IPS-18a (cell line): ENCODE measurements around the gene DYNC1LI2.

Experiments
- H3K27ac ChIP-seq: one replicate; pipeline ENCODE4 v1.5.1; 2013; ENCODE audit warnings: low read length
- H3K27me3 ChIP-seq: one replicate; pipeline ENCODE4 v1.6.1; 2013; ENCODE audit warnings: mild to moderate bottlenecking, low read length; ENCODE audit not compliant: control insufficient read depth, insufficient read depth
- H3K36me3 ChIP-seq: one replicate; pipeline ENCODE4 v1.6.1; 2013; ENCODE audit warnings: low read depth, low read length; ENCODE audit not compliant: control insufficient read depth
- H3K4me1 ChIP-seq: one replicate; pipeline ENCODE4 v1.6.1; 2013; ENCODE audit warnings: low read depth, low read length; ENCODE audit not compliant: control insufficient read depth
- H3K4me3 ChIP-seq: one replicate; pipeline ENCODE4 v1.5.1; 2013; ENCODE audit warnings: low read length
- H3K9ac ChIP-seq: one replicate; pipeline ENCODE4 v1.6.1; 2013; ENCODE audit warnings: mild to moderate bottlenecking, low read length, moderate library complexity
- H3K9me3 ChIP-seq: one replicate; pipeline ENCODE4 v1.6.1; 2013; ENCODE audit warnings: low read depth, low read length; ENCODE audit not compliant: control insufficient read depth

The DYNC1LI2 gene

DNA sequence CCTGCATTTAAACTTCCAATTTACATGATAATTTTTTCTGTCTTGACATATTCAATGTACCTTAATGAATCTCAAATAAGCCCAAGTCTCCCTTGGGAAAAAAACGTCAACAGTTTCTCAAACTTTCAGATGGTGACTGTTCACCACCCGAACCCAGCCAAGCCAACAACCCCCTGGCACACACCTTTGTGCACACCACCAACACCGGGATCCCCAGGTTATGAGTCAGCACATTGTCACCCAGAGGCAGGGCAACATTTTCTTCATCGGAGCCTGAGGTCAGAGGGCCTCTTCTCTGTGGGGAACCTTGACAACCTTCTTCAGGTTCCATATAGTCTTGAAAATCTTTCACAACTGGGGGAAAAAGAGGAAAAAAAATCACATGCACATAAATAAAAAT is 15.5 kb downstream of the DYNC1LI2 start:
- H3K27me3 ChIP-seq: no peaks in the 10 kb centered on the region
- H3K9me3 ChIP-seq: no peaks in the 10 kb centered on the region
- no peak overlapping the region for H3K27ac ChIP-seq
- H3K36me3 ChIP-seq: peaks cover 87% of the 10 kb centered on the region
- H3K4me1 ChIP-seq: peaks cover 3% of the 10 kb centered on the region
- H3K4me3 ChIP-seq: no peak overlapping the region
- H3K9ac ChIP-seq: no peak overlapping the region

DNA sequence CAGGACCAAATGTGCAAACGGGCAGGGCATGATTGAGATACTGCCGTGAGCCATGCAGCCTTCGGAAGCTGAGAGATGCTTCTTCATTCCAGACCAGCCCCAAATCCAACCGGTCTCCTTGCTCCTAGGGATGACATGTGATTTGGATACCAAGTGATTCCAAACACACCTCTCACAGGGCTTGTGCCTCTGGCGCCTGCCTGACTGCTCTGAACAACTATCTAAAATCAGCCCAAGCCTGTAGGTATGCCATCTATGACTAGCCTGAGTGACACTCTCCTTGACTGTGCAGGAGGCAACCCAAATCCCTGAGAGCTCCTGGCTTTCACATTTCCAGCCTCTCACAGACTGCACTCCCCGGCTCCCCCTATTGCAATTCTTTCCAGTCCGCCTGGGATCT is 20.3 kb downstream of the DYNC1LI2 start:
- Histone ChIP-seq H3K27ac (no peak overlapping the region), H3K4me1 (no peaks in the 10 kb centered on the region), H3K36me3 (peaks cover 81% of the 10 kb centered on the region), H3K4me3 (no peak overlapping the region), H3K9me3 (no peaks in the 10 kb centered on the region), H3K9ac (no peak overlapping the region), H3K27me3 (no peaks in the 10 kb centered on the region)

DNA sequence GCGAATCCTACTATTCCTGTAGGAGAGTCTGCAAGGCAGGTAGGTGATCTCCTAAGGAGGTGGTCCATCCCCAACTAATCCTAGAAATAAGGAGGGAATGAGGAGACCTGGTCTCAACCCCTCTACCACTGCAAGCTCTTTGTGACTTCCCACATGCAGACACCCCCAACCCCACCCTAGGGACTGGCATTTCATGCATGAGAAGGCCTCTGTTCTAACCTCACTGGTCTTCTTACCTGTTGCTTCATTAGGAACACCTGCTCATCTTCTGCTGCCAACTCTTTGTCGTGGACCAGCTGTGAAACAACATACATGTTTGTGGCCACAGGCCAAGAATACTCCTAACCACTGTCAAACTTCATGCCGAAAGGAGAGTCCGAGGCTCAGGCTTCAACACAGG is 22.6 kb downstream of the DYNC1LI2 start:
- Histone ChIP-seq H3K36me3 (peaks cover 83% of the 10 kb centered on the region), H3K9ac (no peak overlapping the region), H3K27me3 (no peaks in the 10 kb centered on the region), H3K9me3 (no peaks in the 10 kb centered on the region), H3K4me1 (no peaks in the 10 kb centered on the region), H3K4me3 (no peak overlapping the region), H3K27ac (no peak overlapping the region)

DNA sequence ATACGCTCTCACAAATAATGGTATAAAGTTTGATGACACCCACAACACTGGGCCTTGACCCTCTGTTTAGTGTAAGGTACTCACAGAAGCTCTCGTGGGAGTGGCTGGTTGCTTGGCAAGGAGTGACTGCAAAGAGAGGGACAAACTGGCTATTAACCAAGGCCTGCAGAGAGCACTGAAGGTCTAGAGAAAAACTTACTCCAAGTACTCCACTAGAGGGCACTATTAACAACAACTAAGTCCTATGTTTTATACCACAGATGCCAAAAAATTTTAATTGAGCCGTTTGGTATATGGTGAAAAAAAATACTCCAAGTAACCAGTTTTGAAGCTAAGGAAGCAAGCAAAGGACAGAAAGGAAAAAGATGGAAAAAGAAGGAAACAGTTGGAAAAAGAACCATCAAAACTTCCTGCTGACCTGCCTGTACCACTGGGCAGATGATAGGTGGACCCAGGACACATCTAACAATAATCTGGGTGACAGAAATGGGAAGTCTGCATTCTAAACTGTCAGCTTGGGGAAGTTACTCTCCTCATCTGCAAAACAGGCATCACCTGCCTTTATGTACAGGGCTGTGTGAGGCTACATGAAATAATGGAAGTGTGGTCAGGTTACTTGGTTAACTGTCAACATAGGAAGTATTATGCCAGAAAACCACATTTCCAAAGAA is 23.2 kb downstream of the DYNC1LI2 start:
- no peaks in the 10 kb centered on the region for H3K9me3 ChIP-seq
- H3K9ac ChIP-seq: no peak overlapping the region
- no peaks in the 10 kb centered on the region for H3K4me1 ChIP-seq
- H3K27ac ChIP-seq: no peak overlapping the region
- H3K4me3 ChIP-seq: no peak overlapping the region
- no peaks in the 10 kb centered on the region for H3K27me3 ChIP-seq
- peaks cover 83% of the 10 kb centered on the region for H3K36me3 ChIP-seq

DNA sequence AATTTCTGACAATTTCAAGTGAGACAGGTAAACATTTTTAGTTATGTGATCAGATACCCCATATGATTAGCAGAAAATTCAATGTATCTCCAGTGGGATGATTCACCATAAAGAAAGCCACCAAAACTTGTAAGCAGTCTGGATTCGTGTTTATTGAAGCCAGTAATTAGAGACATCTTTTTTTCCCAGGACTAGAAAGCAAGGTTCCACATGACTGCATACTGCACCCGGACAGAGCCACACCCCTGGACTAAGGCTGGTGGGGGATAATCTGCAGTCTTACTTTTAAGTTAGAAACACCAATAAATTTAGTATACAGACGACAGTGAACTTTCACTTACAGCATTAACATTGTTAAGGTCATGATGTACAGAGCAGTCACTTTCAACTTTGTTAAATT is 30.6 kb downstream of the DYNC1LI2 start:
- Histone ChIP-seq H3K9ac (no peak overlapping the region), H3K4me1 (no peaks in the 10 kb centered on the region), H3K27me3 (no peaks in the 10 kb centered on the region), H3K36me3 (peaks cover 54% of the 10 kb centered on the region), H3K4me3 (no peak overlapping the region), H3K27ac (no peak overlapping the region), H3K9me3 (no peaks in the 10 kb centered on the region)

DNA sequence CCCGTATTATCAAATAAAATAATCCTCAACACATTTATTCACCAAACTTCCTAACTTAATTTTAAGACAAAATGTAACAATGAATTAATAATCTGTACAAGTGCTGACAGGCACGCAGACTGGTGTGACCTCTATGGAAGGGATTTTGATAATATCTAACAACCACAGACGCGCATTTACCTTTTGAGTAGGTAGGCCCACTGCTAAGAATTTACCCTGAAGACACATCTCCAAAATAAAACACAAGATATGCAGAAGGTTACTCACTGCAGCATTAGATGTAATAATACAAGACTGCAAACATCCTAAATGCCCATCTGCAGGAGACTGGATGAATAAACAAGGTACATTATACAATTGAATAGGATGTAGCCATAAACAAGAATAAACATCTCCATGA is 32.2 kb downstream of the DYNC1LI2 start:
- H3K36me3 ChIP-seq: peaks cover 39% of the 10 kb centered on the region
- no peaks in the 10 kb centered on the region for H3K4me1 ChIP-seq
- H3K9me3 ChIP-seq: no peaks in the 10 kb centered on the region
- no peak overlapping the region for H3K27ac ChIP-seq
- no peaks in the 10 kb centered on the region for H3K27me3 ChIP-seq
- H3K9ac ChIP-seq: no peak overlapping the region
- no peak overlapping the region for H3K4me3 ChIP-seq

DNA sequence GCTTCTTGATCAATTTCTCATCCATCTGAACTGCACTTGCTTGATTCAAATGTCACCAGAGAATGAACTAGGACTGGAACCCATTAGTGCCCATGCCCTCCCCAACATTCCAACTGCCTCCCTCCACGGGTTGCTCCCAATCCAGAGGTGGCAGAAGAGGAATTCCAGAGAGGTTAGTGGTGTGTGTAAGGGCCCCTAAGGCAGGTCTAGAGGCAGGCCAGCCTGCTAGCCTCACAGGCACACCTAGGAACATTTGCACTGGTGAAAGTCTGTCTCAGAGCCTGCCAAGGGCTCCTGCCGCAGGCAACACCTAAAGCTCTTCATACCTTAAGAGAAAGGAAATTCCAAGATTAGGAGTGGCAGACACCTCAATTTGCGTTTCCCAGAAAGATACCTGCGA is 33.6 kb downstream of the DYNC1LI2 start:
- Histone ChIP-seq H3K4me3 (no peak overlapping the region), H3K27ac (no peak overlapping the region), H3K4me1 (no peaks in the 10 kb centered on the region), H3K9me3 (no peaks in the 10 kb centered on the region), H3K27me3 (no peaks in the 10 kb centered on the region), H3K9ac (no peak overlapping the region), H3K36me3 (peaks cover 24% of the 10 kb centered on the region)

DNA sequence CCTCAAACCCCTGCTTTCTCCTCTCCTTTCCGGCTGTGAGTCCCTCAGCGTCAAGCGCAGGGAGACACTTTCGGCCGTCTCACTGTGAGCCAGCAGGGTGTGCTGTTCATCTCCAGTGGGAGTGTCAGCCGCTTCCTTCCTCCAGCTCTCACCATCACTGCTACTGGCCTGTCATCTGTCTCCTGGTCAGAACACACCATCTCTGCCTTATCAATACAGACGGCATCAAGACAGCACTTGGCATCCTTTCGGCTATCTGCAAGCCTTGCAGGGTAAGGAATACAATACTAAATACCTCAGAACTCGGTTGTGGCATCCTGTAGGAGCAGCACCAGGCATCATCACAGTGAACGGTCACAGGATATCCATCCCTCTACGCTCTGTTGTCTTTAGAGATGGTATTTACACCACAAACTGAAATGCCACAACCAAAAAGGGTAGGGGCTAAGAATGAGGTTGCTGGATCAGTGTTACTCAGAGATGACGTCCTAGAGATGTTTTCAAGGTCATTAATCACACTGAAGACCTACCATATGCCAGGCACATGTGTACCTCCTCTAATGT is 34.2 kb downstream of the DYNC1LI2 start:
- Histone ChIP-seq H3K9me3 (no peaks in the 10 kb centered on the region), H3K27me3 (no peaks in the 10 kb centered on the region), H3K4me1 (no peaks in the 10 kb centered on the region), H3K4me3 (no peak overlapping the region), H3K27ac (no peak overlapping the region), H3K36me3 (peaks cover 19% of the 10 kb centered on the region), H3K9ac (no peak overlapping the region)

DNA sequence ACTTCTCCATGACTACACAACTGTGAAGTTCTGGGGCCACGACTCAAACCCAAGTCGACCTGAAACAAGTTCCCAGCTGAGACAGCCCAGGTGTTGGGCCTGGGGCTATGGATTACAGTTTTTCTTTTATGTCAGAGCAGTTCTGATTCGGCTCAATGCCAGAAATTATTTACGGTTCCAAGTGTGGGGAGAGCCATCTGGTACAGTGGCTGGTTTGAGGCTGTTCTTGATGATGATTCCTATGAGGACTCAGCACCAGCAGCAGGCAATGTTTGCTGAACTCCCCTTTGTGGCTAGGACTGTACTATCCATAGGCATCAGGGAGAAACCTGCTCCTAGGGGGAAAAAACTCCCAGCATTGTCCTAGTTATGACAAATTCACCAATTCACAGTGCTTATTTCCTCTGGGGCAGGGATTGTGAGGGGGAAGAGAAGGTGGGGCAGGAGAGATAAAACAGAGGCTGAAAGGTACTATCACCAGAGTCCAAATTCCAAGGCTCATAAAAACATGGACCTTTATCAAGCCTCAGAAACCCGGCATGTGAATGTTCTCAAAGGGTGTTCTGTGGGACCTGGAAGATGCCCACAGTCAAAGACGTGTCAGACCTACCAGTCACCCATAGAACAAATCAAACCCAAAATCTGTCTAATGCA is 36.6 kb downstream of the DYNC1LI2 start:
- no peaks in the 10 kb centered on the region for H3K4me1 ChIP-seq
- H3K9ac ChIP-seq: no peak overlapping the region
- no peak overlapping the region for H3K4me3 ChIP-seq
- peaks cover 3% of the 10 kb centered on the region for H3K36me3 ChIP-seq
- H3K9me3 ChIP-seq: no peaks in the 10 kb centered on the region
- H3K27me3 ChIP-seq: no peaks in the 10 kb centered on the region
- no peak overlapping the region for H3K27ac ChIP-seq

DNA sequence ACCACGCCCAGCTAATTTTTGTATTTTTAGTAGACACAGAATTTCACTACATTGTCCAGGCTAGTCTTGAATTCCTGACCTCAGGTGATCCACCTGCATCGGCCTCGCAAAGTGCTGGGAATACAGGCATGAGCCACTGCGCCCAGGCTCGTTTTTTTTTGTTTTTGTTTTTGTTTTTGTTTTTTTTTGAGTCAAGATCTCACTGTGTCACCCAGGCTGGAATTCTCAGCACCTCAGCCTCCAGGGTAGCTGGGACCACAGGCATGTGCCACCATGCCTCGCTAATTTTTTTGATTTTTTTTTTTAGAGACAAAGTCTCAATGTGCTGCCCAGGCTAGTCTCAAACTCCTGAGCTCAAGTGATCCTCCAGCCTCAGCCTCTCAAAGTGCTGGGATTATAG is 37.3 kb downstream of the DYNC1LI2 start:
- Histone ChIP-seq H3K9ac (no peak overlapping the region), H3K27me3 (no peaks in the 10 kb centered on the region), H3K36me3 (no peaks in the 10 kb centered on the region), H3K4me3 (no peak overlapping the region), H3K4me1 (no peaks in the 10 kb centered on the region), H3K9me3 (no peaks in the 10 kb centered on the region), H3K27ac (no peak overlapping the region)

DNA sequence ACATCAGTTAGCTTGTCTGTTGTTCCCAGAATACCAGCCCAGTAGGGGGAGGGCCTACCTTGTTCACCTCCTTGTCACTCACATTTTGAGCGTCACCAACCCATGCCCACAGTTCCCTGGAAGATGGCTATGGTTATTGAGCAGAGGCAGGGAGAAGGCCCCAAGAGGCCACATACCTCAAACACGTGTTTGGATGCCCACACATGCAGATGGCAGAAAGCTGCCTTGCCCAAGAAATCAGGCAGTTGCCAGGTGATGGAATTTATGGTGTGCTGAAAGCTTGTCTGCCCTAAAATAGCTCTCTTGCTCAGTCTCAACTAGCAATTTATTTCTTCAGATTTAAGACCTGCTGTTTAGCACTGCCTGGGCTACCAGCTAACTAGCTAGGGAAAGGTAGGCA is 38.3 kb downstream of the DYNC1LI2 start:
- H3K4me3 ChIP-seq: no peak overlapping the region
- no peak overlapping the region for H3K27ac ChIP-seq
- no peaks in the 10 kb centered on the region for H3K9me3 ChIP-seq
- H3K36me3 ChIP-seq: no peaks in the 10 kb centered on the region
- no peak overlapping the region for H3K9ac ChIP-seq
- H3K27me3 ChIP-seq: no peaks in the 10 kb centered on the region
- no peaks in the 10 kb centered on the region for H3K4me1 ChIP-seq

DNA sequence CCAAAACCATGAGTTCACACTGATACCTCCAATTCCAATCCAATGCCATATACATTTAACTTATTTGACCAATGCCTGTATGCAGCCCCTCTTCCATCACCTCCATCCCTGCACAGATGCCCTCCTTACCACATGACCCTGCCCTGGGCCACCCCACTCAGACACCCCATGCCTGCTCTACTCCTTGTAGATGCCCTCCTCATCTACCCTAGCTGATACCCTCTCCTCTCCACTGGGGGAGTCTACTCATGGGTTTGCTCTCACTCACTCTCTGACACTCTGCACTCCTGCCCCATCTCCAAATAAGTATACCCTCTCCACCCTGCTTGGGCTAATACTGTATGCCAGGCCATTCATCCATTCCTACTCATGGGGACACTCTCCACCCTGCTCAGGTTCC is 38.9 kb downstream of the DYNC1LI2 start:
- H3K36me3 ChIP-seq: no peaks in the 10 kb centered on the region
- no peaks in the 10 kb centered on the region for H3K9me3 ChIP-seq
- no peaks in the 10 kb centered on the region for H3K27me3 ChIP-seq
- H3K4me3 ChIP-seq: no peak overlapping the region
- H3K4me1 ChIP-seq: no peaks in the 10 kb centered on the region
- no peak overlapping the region for H3K27ac ChIP-seq
- H3K9ac ChIP-seq: no peak overlapping the region
